ENCODE measurements around the gene SLC27A3. TPM values are rescaled to one million over a fixed set of nuclear protein-coding genes. Genes with fewer than 3 reads are reported as not detected.

The SLC27A3 gene
- total RNA-seq, 1 donor from 2014 or later = 99.6 TPM

- Histone ChIP-seq H3K36me3 (peaks cover 47% of the 10 kb centered on the region), H3K9me3 (no peaks in the 10 kb centered on the region), H3K27ac (peak overlapping the region; percentile 58), H3K4me1 (peaks cover 37% of the 10 kb centered on the region), H3K4me3 (no peak overlapping the region), H3K27me3 (ENCODE audit: low read depth) (no peaks in the 10 kb centered on the region)
- ATAC-seq (no peak), DNase-seq (no peak)
- intact Hi-C loops (cut with DNase I) = no loop called here
- TF ChIP-seq CTCF (IDR thresholded peaks at IDR 0.05) = no peak
These were observed 30.9 kb downstream of the SLC27A3 start for GRCh38 chr1:153805886-153806719.

GRCh38 chr1:153816283-153816889 is 41.2 kb downstream of the SLC27A3 start:
- Histone ChIP-seq H3K9me3 (no peaks in the 10 kb centered on the region), H3K4me3 (no peak overlapping the region), H3K27me3 (ENCODE audit: low read depth) (no peaks in the 10 kb centered on the region), H3K27ac (no peak overlapping the region), H3K36me3 (peaks cover 79% of the 10 kb centered on the region), H3K4me1 (peaks cover 5% of the 10 kb centered on the region)
- intact Hi-C loops (cut with DNase I) = no loop called here
- no peak for TF ChIP-seq CTCF (IDR thresholded peaks at IDR 0.05)
- ATAC-seq (no peak), DNase-seq (no peak)

- Histone ChIP-seq H3K27me3 (ENCODE audit: low read depth) (no peaks in the 10 kb centered on the region), H3K27ac (no peak overlapping the region), H3K36me3 (peaks cover 72% of the 10 kb centered on the region), H3K9me3 (no peaks in the 10 kb centered on the region), H3K4me3 (no peak overlapping the region), H3K4me1 (peaks cover 5% of the 10 kb centered on the region)
- no peak for DNase-seq
- intact Hi-C loops (cut with DNase I) = no loop called here
- ATAC-seq = no peak
- no peak for TF ChIP-seq CTCF (IDR thresholded peaks at IDR 0.05)
These were observed 43.7 kb downstream of the SLC27A3 start for GRCh38 chr1:153818876-153819275.

- Histone ChIP-seq H3K4me3 (no peak overlapping the region), H3K36me3 (peaks cover 57% of the 10 kb centered on the region), H3K9me3 (no peaks in the 10 kb centered on the region), H3K27ac (no peak overlapping the region), H3K4me1 (no peaks in the 10 kb centered on the region), H3K27me3 (ENCODE audit: low read depth) (no peaks in the 10 kb centered on the region)
- intact Hi-C loops (cut with DNase I) = no loop called here
- ATAC-seq (no peak), DNase-seq (no peak)
- TF ChIP-seq CTCF (IDR thresholded peaks at IDR 0.05) = peak; percentile 7
These were observed 52.2 kb downstream of the SLC27A3 start for GRCh38 chr1:153827168-153827964.

Other genes with a start within 250 kb of the SLC27A3 start
- gene S100A6, start 239.4 kb upstream of the SLC27A3 start, total RNA-seq = 1,109 TPM
- not detected for gene S100A5, start 234.5 kb upstream of the SLC27A3 start, total RNA-seq
- 600 TPM for gene S100A4, start 229.6 kb upstream of the SLC27A3 start, total RNA-seq
- 4.5 TPM for gene S100A3, start 226.1 kb upstream of the SLC27A3 start, total RNA-seq
- gene S100A2, start 209.6 kb upstream of the SLC27A3 start, total RNA-seq = 3.8 TPM
- gene S100A16, start 162.3 kb upstream of the SLC27A3 start, total RNA-seq = 52.3 TPM
- 138 TPM for gene S100A14, start 159.1 kb upstream of the SLC27A3 start, total RNA-seq
- gene S100A13, start 147.9 kb upstream of the SLC27A3 start, total RNA-seq = 83.0 TPM
- 0.71 TPM for gene S100A1, start 147.0 kb upstream of the SLC27A3 start, total RNA-seq
- 72.2 TPM for gene CHTOP, start 141.3 kb upstream of the SLC27A3 start, total RNA-seq
- gene SNAPIN, start 116.7 kb upstream of the SLC27A3 start, total RNA-seq = 40.2 TPM
- 83.2 TPM for gene ILF2, start 104.4 kb upstream of the SLC27A3 start, total RNA-seq
- 58.8 TPM for gene NPR1, start 96.7 kb upstream of the SLC27A3 start, total RNA-seq
- gene INTS3, start 47.4 kb upstream of the SLC27A3 start, total RNA-seq = 77.3 TPM
- 50.2 TPM for gene GATAD2B, start 147.6 kb downstream of the SLC27A3 start, total RNA-seq
- 95.4 TPM for gene DENND4B, start 171.3 kb downstream of the SLC27A3 start, total RNA-seq
- 55.8 TPM for gene CRTC2, start 183.2 kb downstream of the SLC27A3 start, total RNA-seq
- gene SLC39A1, start 188.1 kb downstream of the SLC27A3 start, total RNA-seq = 98.4 TPM
- 12.2 TPM for gene CREB3L4, start 192.5 kb downstream of the SLC27A3 start, total RNA-seq
- gene JTB, start 202.3 kb downstream of the SLC27A3 start, total RNA-seq = 121 TPM
- 103 TPM for gene RAB13, start 210.9 kb downstream of the SLC27A3 start, total RNA-seq
- gene RPS27, start 215.4 kb downstream of the SLC27A3 start, total RNA-seq = 1,826 TPM